Measurements from ENCODE around the gene CD101.

- TF ChIP-seq, protein P1, sequence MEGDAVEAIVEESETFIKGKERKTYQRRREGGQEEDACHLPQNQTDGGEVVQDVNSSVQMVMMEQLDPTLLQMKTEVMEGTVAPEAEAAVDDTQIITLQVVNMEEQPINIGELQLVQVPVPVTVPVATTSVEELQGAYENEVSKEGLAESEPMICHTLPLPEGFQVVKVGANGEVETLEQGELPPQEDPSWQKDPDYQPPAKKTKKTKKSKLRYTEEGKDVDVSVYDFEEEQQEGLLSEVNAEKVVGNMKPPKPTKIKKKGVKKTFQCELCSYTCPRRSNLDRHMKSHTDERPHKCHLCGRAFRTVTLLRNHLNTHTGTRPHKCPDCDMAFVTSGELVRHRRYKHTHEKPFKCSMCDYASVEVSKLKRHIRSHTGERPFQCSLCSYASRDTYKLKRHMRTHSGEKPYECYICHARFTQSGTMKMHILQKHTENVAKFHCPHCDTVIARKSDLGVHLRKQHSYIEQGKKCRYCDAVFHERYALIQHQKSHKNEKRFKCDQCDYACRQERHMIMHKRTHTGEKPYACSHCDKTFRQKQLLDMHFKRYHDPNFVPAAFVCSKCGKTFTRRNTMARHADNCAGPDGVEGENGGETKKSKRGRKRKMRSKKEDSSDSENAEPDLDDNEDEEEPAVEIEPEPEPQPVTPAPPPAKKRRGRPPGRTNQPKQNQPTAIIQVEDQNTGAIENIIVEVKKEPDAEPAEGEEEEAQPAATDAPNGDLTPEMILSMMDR (conservative IDR thresholded peaks at IDR 0.05; ENCODE audit: low read depth in 2 of 2), result no peak
- TF ChIP-seq, protein P2, sequence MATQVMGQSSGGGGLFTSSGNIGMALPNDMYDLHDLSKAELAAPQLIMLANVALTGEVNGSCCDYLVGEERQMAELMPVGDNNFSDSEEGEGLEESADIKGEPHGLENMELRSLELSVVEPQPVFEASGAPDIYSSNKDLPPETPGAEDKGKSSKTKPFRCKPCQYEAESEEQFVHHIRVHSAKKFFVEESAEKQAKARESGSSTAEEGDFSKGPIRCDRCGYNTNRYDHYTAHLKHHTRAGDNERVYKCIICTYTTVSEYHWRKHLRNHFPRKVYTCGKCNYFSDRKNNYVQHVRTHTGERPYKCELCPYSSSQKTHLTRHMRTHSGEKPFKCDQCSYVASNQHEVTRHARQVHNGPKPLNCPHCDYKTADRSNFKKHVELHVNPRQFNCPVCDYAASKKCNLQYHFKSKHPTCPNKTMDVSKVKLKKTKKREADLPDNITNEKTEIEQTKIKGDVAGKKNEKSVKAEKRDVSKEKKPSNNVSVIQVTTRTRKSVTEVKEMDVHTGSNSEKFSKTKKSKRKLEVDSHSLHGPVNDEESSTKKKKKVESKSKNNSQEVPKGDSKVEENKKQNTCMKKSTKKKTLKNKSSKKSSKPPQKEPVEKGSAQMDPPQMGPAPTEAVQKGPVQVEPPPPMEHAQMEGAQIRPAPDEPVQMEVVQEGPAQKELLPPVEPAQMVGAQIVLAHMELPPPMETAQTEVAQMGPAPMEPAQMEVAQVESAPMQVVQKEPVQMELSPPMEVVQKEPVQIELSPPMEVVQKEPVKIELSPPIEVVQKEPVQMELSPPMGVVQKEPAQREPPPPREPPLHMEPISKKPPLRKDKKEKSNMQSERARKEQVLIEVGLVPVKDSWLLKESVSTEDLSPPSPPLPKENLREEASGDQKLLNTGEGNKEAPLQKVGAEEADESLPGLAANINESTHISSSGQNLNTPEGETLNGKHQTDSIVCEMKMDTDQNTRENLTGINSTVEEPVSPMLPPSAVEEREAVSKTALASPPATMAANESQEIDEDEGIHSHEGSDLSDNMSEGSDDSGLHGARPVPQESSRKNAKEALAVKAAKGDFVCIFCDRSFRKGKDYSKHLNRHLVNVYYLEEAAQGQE (IDR thresholded peaks at IDR 0.05; ENCODE audit: unreplicated experiment), result no peak
- no peak for TF ChIP-seq EZH2 (IDR thresholded peaks at IDR 0.05; ENCODE audit: low read depth, unreplicated experiment)
- no peak for TF ChIP-seq JUNB (IDR thresholded peaks at IDR 0.05; ENCODE audit: unreplicated experiment)
- TF ChIP-seq CREB1 (CRISPR knock-in tag; IDR thresholded peaks at IDR 0.05; ENCODE audit: low read depth), result no peak
- TF ChIP-seq POLR2AphosphoS5 (IDR thresholded peaks at IDR 0.05; ENCODE audit: low read depth), result no peak
- TF ChIP-seq EZH2phosphoT487 (IDR thresholded peaks at IDR 0.05; ENCODE audit: unreplicated experiment), result no peak
- no peak for TF ChIP-seq NANOG (IDR thresholded peaks at IDR 0.05; ENCODE audit: borderline replicate concordance)
- no peak for TF ChIP-seq ZNF331 (CRISPR knock-in tag; IDR thresholded peaks at IDR 0.05; ENCODE audit: low read depth)
- TF ChIP-seq, protein P3, sequence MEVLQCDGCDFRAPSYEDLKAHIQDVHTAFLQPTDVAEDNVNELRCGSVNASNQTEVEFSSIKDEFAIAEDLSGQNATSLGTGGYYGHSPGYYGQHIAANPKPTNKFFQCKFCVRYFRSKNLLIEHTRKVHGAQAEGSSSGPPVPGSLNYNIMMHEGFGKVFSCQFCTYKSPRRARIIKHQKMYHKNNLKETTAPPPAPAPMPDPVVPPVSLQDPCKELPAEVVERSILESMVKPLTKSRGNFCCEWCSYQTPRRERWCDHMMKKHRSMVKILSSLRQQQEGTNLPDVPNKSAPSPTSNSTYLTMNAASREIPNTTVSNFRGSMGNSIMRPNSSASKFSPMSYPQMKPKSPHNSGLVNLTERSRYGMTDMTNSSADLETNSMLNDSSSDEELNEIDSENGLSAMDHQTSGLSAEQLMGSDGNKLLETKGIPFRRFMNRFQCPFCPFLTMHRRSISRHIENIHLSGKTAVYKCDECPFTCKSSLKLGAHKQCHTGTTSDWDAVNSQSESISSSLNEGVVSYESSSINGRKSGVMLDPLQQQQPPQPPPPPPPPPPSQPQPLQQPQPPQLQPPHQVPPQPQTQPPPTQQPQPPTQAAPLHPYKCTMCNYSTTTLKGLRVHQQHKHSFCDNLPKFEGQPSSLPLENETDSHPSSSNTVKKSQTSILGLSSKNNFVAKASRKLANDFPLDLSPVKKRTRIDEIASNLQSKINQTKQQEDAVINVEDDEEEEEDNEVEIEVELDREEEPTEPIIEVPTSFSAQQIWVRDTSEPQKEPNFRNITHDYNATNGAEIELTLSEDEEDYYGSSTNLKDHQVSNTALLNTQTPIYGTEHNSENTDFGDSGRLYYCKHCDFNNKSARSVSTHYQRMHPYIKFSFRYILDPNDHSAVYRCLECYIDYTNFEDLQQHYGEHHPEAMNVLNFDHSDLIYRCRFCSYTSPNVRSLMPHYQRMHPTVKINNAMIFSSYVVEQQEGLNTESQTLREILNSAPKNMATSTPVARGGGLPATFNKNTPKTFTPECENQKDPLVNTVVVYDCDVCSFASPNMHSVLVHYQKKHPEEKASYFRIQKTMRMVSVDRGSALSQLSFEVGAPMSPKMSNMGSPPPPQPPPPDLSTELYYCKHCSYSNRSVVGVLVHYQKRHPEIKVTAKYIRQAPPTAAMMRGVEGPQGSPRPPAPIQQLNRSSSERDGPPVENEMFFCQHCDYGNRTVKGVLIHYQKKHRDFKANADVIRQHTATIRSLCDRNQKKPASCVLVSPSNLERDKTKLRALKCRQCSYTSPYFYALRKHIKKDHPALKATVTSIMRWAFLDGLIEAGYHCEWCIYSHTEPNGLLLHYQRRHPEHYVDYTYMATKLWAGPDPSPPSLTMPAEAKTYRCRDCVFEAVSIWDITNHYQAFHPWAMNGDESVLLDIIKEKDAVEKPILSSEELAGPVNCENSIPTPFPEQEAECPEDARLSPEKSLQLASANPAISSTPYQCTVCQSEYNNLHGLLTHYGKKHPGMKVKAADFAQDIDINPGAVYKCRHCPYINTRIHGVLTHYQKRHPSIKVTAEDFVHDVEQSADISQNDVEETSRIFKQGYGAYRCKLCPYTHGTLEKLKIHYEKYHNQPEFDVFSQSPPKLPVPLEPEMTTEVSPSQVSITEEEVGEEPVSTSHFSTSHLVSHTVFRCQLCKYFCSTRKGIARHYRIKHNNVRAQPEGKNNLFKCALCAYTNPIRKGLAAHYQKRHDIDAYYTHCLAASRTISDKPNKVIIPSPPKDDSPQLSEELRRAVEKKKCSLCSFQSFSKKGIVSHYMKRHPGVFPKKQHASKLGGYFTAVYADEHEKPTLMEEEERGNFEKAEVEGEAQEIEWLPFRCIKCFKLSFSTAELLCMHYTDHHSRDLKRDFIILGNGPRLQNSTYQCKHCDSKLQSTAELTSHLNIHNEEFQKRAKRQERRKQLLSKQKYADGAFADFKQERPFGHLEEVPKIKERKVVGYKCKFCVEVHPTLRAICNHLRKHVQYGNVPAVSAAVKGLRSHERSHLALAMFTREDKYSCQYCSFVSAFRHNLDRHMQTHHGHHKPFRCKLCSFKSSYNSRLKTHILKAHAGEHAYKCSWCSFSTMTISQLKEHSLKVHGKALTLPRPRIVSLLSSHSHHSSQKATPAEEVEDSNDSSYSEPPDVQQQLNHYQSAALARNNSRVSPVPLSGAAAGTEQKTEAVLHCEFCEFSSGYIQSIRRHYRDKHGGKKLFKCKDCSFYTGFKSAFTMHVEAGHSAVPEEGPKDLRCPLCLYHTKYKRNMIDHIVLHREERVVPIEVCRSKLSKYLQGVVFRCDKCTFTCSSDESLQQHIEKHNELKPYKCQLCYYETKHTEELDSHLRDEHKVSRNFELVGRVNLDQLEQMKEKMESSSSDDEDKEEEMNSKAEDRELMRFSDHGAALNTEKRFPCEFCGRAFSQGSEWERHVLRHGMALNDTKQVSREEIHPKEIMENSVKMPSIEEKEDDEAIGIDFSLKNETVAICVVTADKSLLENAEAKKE (CRISPR knock-in tag; IDR thresholded peaks at IDR 0.05), result no peak
Measured at GRCh38 chr1:116958110-116958509, 43.5 kb upstream of the CD101 start.

All from GM23338 (cell line).